Measurements from ENCODE around the gene CNGA4. TPM values are rescaled to one million over a fixed set of nuclear protein-coding genes. Genes with fewer than 3 reads are reported as not detected.

CNGA4 gene
- polyA plus RNA-seq, 2 of the 4 experiments (the other 2 are of a cell fraction) = 0.10 to 0.12 TPM

DNA sequence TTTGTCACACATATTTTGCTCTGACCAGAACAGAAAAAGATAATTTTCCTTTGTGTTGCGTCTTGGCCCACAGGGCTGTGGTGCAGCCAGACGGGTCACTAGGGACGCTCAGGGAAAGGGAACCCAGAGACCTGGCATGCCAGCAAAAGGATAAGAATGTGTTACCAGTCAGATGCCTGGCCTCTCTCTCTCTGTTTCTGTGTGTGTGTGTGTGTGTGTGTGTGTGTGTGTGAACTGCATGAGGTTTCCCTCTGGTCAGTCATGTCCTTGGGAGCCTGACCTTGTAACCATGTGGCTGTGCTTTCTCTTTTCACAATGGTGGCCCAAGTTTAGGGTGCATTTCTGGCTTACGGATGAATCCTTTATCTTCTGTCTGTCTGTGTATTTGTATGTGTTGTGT lies 46.1 kb downstream of the CNGA4 start:
- ATAC-seq = no peak
- 54% methylated on average over 4 of the region's 4 CpGs for WGBS (ENCODE audit: missing lambda C conversion rate)
- TF ChIP-seq, protein P1, sequence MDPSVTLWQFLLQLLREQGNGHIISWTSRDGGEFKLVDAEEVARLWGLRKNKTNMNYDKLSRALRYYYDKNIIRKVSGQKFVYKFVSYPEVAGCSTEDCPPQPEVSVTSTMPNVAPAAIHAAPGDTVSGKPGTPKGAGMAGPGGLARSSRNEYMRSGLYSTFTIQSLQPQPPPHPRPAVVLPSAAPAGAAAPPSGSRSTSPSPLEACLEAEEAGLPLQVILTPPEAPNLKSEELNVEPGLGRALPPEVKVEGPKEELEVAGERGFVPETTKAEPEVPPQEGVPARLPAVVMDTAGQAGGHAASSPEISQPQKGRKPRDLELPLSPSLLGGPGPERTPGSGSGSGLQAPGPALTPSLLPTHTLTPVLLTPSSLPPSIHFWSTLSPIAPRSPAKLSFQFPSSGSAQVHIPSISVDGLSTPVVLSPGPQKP (IDR thresholded peaks at IDR 0.05; ENCODE audit: low read depth, low read length) = no peak

More for the DNA sequence above, 46.1 kb downstream of the CNGA4 start:
- Histone ChIP-seq H3K9me3 (no peaks in the 10 kb centered on the region), H3K4me2 (no peak overlapping the region), H3K4me1 (peaks cover 9% of the 10 kb centered on the region; the same call in 1 of the 3 replicates), H3K4me3 (no peak overlapping the region), H3K27ac (no peak overlapping the region)
- DNase-seq (ENCODE audit: low read depth in 1 of 2, low spot score in 1 of 2) = no peak
- FAIRE-seq = no peak
- POLR2A ChIA-PET = no interaction called here
- CTCF ChIA-PET = interaction anchor here (1.4 to 1.5 kb wide), 2 partner anchors 13 to 30 kb away, joined by 4 to 5 read pairs; no protein-coding TSS in a partner anchor

Other genes with a start within 250 kb of the CNGA4 start
- not detected in 2 replicates for gene OR56A4, start 232.1 kb upstream of the CNGA4 start, polyA plus RNA-seq (2011; rRNA removed)
- not detected in 3 replicates for gene OR56A4, start 232.1 kb upstream of the CNGA4 start, polyA plus RNA-seq (2017; fragmentation: RNase III; extraction: RNeasy Plus Mini Kit Qiagen cat#74134 plus additional on column Dnase treatment)
- gene OR56A1, start 208.3 kb upstream of the CNGA4 start, polyA plus RNA-seq (2011; rRNA removed) = not detected in 2 replicates
- gene OR56A1, start 208.3 kb upstream of the CNGA4 start, polyA plus RNA-seq (2017; fragmentation: RNase III; extraction: RNeasy Plus Mini Kit Qiagen cat#74134 plus additional on column Dnase treatment) = not detected in 3 replicates
- gene OR56B4, start 131.4 kb upstream of the CNGA4 start, polyA plus RNA-seq (2011; rRNA removed) = not detected in 2 replicates
- gene OR56B4, start 131.4 kb upstream of the CNGA4 start, polyA plus RNA-seq (2017; fragmentation: RNase III; extraction: RNeasy Plus Mini Kit Qiagen cat#74134 plus additional on column Dnase treatment) = not detected in 3 replicates
- not detected in 2 replicates for gene OR52B2, start 68.8 kb upstream of the CNGA4 start, polyA plus RNA-seq (2011; rRNA removed)
- gene OR52B2, start 68.8 kb upstream of the CNGA4 start, polyA plus RNA-seq (2017; fragmentation: RNase III; extraction: RNeasy Plus Mini Kit Qiagen cat#74134 plus additional on column Dnase treatment) = not detected in 3 replicates
- gene OR52W1, start 39.9 kb upstream of the CNGA4 start, polyA plus RNA-seq (2011; rRNA removed) = not detected in 2 replicates
- gene OR52W1, start 39.9 kb upstream of the CNGA4 start, polyA plus RNA-seq (2017; fragmentation: RNase III; extraction: RNeasy Plus Mini Kit Qiagen cat#74134 plus additional on column Dnase treatment) = not detected in 3 replicates
- gene C11orf42, start 33.5 kb upstream of the CNGA4 start, polyA plus RNA-seq (2011; rRNA removed) = not detected in 2 replicates
- not detected in 3 replicates for gene C11orf42, start 33.5 kb upstream of the CNGA4 start, polyA plus RNA-seq (2017; fragmentation: RNase III; extraction: RNeasy Plus Mini Kit Qiagen cat#74134 plus additional on column Dnase treatment)
- gene FHIP1B, start 4.5 kb upstream of the CNGA4 start, polyA plus RNA-seq (2011; rRNA removed) = 19.4 and 23.9 TPM in 2 replicates
- gene FHIP1B, start 4.5 kb upstream of the CNGA4 start, polyA plus RNA-seq (2017; fragmentation: RNase III; extraction: RNeasy Plus Mini Kit Qiagen cat#74134 plus additional on column Dnase treatment) = 12.6 to 14.3 TPM (median 13.9 TPM) in 3 replicates
- not detected in 2 replicates for gene CCKBR, start 20.7 kb downstream of the CNGA4 start, polyA plus RNA-seq (2011; rRNA removed)
- gene CCKBR, start 20.7 kb downstream of the CNGA4 start, polyA plus RNA-seq (2017; fragmentation: RNase III; extraction: RNeasy Plus Mini Kit Qiagen cat#74134 plus additional on column Dnase treatment) = not detected in 3 replicates
- gene CAVIN3, start 81.4 kb downstream of the CNGA4 start, polyA plus RNA-seq (2011; rRNA removed) = 5.2 and 6.0 TPM in 2 replicates
- gene CAVIN3, start 81.4 kb downstream of the CNGA4 start, polyA plus RNA-seq (2017; fragmentation: RNase III; extraction: RNeasy Plus Mini Kit Qiagen cat#74134 plus additional on column Dnase treatment) = 15.9 to 26.7 TPM (median 22.9 TPM) in 3 replicates
- gene SMPD1, start 151.4 kb downstream of the CNGA4 start, polyA plus RNA-seq (2011; rRNA removed) = 5.1 and 5.5 TPM in 2 replicates
- gene SMPD1, start 151.4 kb downstream of the CNGA4 start, polyA plus RNA-seq (2017; fragmentation: RNase III; extraction: RNeasy Plus Mini Kit Qiagen cat#74134 plus additional on column Dnase treatment) = 5.7 to 6.8 TPM (median 6.5 TPM) in 3 replicates
- 13.6 and 17.2 TPM in 2 replicates for gene APBB1, start 180.0 kb downstream of the CNGA4 start, polyA plus RNA-seq (2011; rRNA removed)
- 14.4 to 18.5 TPM (median 16.4 TPM) in 3 replicates for gene APBB1, start 180.0 kb downstream of the CNGA4 start, polyA plus RNA-seq (2017; fragmentation: RNase III; extraction: RNeasy Plus Mini Kit Qiagen cat#74134 plus additional on column Dnase treatment)
- 0.66 and 1.5 TPM in 2 replicates for gene HPX, start 201.9 kb downstream of the CNGA4 start, polyA plus RNA-seq (2011; rRNA removed)
- gene HPX, start 201.9 kb downstream of the CNGA4 start, polyA plus RNA-seq (2017; fragmentation: RNase III; extraction: RNeasy Plus Mini Kit Qiagen cat#74134 plus additional on column Dnase treatment) = 0.35 to 0.70 TPM (median 0.57 TPM) in 3 replicates
- gene TRIM3, start 234.9 kb downstream of the CNGA4 start, polyA plus RNA-seq (2011; rRNA removed) = 10.0 and 11.3 TPM in 2 replicates
- 17.5 to 19.8 TPM (median 19.6 TPM) in 3 replicates for gene TRIM3, start 234.9 kb downstream of the CNGA4 start, polyA plus RNA-seq (2017; fragmentation: RNase III; extraction: RNeasy Plus Mini Kit Qiagen cat#74134 plus additional on column Dnase treatment)
- 87.9 and 88.5 TPM in 2 replicates for gene ARFIP2, start 242.2 kb downstream of the CNGA4 start, polyA plus RNA-seq (2011; rRNA removed)
- gene ARFIP2, start 242.2 kb downstream of the CNGA4 start, polyA plus RNA-seq (2017; fragmentation: RNase III; extraction: RNeasy Plus Mini Kit Qiagen cat#74134 plus additional on column Dnase treatment) = 68.7 to 80.0 TPM (median 79.2 TPM) in 3 replicates
- gene TIMM10B, start 242.4 kb downstream of the CNGA4 start, polyA plus RNA-seq (2011; rRNA removed) = 31.6 and 35.6 TPM in 2 replicates
- gene TIMM10B, start 242.4 kb downstream of the CNGA4 start, polyA plus RNA-seq (2017; fragmentation: RNase III; extraction: RNeasy Plus Mini Kit Qiagen cat#74134 plus additional on column Dnase treatment) = 20.6 to 24.4 TPM (median 22.0 TPM) in 3 replicates

Data from A549 (cell line).